ENCODE data around the gene LCE3D. TPM values are rescaled to one million over a fixed set of nuclear protein-coding genes. Genes with fewer than 3 reads are reported as not detected.
"Not testable (repeated sequence)": the region's sequence is repeated elsewhere in the genome, so short reads cannot be mapped to it uniquely, and the experiment has no call there.

Gene LCE3D
- total RNA-seq, 2 experiments from 2014 or later = not detected

DNA sequence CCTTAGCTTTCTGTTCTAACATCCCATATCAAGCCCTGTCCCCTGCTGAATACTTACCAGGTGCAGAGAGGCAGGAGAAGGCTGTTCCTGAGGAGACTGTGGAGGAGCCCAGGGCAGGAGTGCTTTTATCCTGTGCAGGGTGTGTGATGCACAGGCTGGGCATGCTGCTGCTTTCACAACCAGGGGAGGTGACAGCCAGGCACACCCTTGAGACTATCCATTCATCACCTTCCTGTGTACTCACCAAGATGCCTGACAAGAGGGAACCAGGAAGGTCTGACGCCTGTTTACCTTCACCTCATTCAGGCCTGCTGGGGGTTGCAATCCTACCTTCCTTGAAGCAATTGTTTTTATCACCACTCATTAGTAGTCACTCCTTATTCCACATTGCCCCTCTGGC, 13.6 kb downstream of the LCE3D start, which contains the start of gene LCE3E:
Gene LCE3E, minus strand, starts transcription at position 100 of the 400 bp plus-strand sequence. CDS start 572 bp downstream, outside the sequence.
- H3K4me3 Mint-ChIP-seq = no peak within 1 kb of the TSS
- H3K36me3 Mint-ChIP-seq (ENCODE audit: low read depth) = no peaks in the 10 kb centered on the region
- ChIA-PET CTCF (no interaction called here), POLR2A (no interaction called here)
- H3K9me3 Mint-ChIP-seq (ENCODE audit: insufficient read depth) = no peaks in the 10 kb centered on the region
- peaks cover 9% of the 10 kb centered on the region for H3K27me3 Mint-ChIP-seq (ENCODE audit: low read depth)
- DNase-seq = no peak
- no peak within 1 kb of the TSS for H3K27ac Mint-ChIP-seq
- no peaks in the 10 kb centered on the region for H3K4me1 Mint-ChIP-seq (ENCODE audit: low read depth)
- ATAC-seq = no peak

DNA sequence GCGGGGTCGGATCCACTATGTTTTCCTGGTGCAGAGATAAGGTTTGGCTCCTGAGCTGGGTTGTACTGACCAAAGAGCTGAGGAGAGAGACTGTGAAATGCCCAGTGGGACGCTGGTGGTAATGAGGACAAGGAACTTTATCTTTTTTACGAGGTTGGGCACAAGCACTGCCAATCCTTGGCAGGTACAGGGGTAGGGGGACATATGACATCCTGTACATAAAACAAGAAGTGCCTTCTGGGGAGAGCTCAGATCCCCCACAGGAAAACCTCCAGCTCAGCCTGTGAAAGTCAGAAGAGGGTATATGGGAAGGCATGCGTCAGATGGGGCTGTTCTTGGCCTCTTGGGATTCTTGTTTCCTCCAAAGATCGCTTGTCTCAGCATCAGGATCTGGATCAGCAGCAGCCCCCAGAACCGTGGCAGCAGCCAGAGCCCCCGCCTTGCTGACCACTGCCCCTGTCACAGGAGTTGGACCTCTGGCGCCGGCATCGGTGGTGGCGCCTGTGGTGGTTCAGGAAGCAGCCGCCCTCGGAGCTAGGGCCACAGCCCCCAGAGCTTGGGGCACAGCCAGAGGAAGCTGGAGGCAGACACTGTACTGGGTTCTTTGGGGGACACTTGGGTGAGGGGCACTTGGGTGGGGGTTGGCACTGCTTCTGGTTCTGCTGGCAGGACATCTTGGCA, 14.6 kb downstream of the LCE3D start:
- no peaks in the 10 kb centered on the region for H3K9me3 Mint-ChIP-seq (ENCODE audit: insufficient read depth)
- no peak overlapping the region for H3K4me3 Mint-ChIP-seq
- no peaks in the 10 kb centered on the region for H3K4me1 Mint-ChIP-seq (ENCODE audit: low read depth)
- DNase-seq (no peak), ATAC-seq (no peak)
- ChIA-PET CTCF (no interaction called here), POLR2A (no interaction called here)
- no peak overlapping the region for H3K27ac Mint-ChIP-seq
- H3K27me3 Mint-ChIP-seq (ENCODE audit: low read depth) = peaks cover 6% of the 10 kb centered on the region
- H3K36me3 Mint-ChIP-seq (ENCODE audit: low read depth) = no peaks in the 10 kb centered on the region

DNA sequence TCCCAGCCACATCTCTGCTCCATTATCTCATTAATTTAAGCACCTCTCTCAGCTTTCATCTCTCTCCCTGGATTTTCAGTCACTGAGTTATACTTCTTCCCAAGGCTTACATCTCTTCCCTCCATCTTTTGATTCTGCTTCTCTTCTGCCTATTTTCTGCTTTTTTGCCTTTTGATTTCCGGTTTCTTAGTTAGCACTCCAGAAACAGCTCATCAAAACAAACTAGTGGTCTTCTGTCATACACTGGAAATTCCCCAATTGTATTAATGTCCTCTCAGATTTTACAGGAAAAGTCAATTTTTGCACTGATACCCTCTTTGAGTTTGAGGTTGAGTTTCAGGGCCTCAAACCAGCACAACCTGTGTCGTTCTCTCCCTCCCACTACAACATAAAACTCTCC, 15.2 kb downstream of the LCE3D start:
- CTCF ChIA-PET = no interaction called here
- Mint-ChIP-seq H3K36me3 (ENCODE audit: low read depth) (no peaks in the 10 kb centered on the region), H3K9me3 (ENCODE audit: insufficient read depth) (no peaks in the 10 kb centered on the region), H3K4me3 (no peak overlapping the region), H3K27me3 (ENCODE audit: low read depth) (peaks cover 6% of the 10 kb centered on the region), H3K4me1 (ENCODE audit: low read depth) (no peaks in the 10 kb centered on the region), H3K27ac (no peak overlapping the region)
- no peak for ATAC-seq
- DNase-seq = no peak
- POLR2A ChIA-PET = no interaction called here

DNA sequence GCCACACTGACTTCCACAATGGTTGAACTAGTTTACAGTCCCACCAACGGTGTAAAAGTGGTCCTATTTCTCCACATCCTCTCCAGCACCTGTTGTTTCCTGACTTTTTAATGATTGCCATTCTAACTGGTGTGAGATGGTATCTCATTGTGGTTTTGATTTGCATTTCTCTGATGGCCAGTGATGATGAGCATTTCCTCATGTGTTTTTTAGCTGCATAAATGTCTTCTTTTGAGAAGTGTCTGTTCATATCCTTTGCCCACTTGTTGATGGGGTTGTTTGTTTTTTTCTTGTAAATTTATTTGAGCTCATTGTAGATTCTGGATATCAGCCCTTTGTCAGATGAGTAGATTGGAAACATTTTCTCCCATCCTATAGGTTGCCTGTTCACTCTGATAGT, 32.0 kb downstream of the LCE3D start:
- H3K36me3 Mint-ChIP-seq (ENCODE audit: low read depth); CTCF ChIA-PET; DNase-seq; H3K27me3 Mint-ChIP-seq (ENCODE audit: low read depth); H3K4me3 Mint-ChIP-seq; H3K27ac Mint-ChIP-seq; POLR2A ChIA-PET; ATAC-seq; H3K9me3 Mint-ChIP-seq (ENCODE audit: insufficient read depth); H3K4me1 Mint-ChIP-seq (ENCODE audit: low read depth): not testable (repeated sequence)

DNA sequence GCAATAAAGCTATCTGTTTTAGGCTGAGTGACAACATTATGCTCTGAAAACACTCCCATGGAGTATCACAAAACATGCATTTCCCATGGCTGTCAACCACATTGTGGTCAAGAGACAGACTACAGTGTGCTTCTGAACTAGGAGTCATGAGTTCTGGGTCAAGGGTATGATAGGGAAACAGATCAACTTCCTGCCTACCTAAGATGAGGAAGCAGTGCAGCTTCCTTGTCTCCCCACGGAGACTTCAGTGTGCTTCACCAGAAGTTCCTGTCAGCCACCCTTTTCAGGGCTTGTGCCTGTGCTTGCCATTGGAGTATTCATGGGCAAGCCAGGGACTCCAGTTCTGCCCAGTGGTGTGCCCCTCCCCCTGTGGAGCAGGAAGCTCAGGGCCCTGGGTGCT, 33.6 kb downstream of the LCE3D start:
- no peak overlapping the region for H3K4me3 Mint-ChIP-seq
- no peaks in the 10 kb centered on the region for H3K9me3 Mint-ChIP-seq (ENCODE audit: insufficient read depth)
- ATAC-seq (no peak), DNase-seq (no peak)
- H3K27me3 Mint-ChIP-seq (ENCODE audit: low read depth) = no peaks in the 10 kb centered on the region
- no peak overlapping the region for H3K27ac Mint-ChIP-seq
- ChIA-PET POLR2A (no interaction called here), CTCF (no interaction called here)
- H3K36me3 Mint-ChIP-seq (ENCODE audit: low read depth) = no peaks in the 10 kb centered on the region
- no peaks in the 10 kb centered on the region for H3K4me1 Mint-ChIP-seq (ENCODE audit: low read depth)

DNA sequence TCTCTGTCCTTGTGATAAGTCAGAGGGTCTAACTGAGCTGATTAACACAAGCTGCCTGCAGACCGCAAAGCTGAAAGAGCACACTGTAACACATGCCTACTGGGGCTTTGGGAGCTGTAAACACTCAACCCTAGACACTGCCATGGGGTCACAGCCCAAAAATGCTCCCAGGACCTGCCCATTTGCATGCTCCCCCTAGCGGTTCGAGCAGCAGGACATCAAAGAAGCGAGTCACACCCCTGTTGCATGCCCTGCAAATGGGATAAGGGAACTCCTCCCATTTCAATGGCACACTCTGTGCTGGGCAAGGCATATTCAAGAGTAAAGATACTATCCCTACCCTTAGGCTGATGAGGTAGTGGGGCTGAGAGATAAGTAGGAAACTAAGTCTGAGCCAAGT, 36.5 kb downstream of the LCE3D start:
- no peak for ATAC-seq
- H3K27me3 Mint-ChIP-seq (ENCODE audit: low read depth) = no peaks in the 10 kb centered on the region
- CTCF ChIA-PET = interaction anchor here (0.9 to 1.4 kb wide), 2 partner anchors 9 to 327 kb away, joined by 3 to 4 read pairs; no protein-coding TSS in a partner anchor

DNA sequence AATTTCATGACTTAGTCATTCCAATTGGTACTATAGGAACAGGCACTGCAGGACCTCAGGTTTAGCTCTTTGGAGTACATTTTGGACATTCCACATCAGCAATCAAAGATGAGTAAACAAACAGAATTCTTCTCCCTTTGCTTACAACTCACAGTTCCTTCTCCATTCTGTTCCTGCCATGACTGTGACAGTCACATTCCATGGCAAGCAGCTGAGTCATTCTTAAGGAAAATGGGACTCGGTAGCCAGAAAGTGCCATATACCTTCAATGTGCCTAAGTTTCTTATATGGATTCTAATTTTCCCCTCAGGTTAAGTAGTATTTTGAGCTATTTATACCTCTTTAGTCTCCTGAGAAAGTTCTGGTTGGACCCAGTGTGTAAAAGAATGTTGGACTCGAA, 40.4 kb downstream of the LCE3D start:
- no peak for ATAC-seq
- POLR2A ChIA-PET = no interaction called here

More for the DNA sequence above, 36.5 kb downstream of the LCE3D start:
- POLR2A ChIA-PET = no interaction called here
- Mint-ChIP-seq H3K27ac (no peak overlapping the region), H3K9me3 (ENCODE audit: insufficient read depth) (no peaks in the 10 kb centered on the region), H3K36me3 (ENCODE audit: low read depth) (no peaks in the 10 kb centered on the region), H3K4me3 (no peak overlapping the region), H3K4me1 (ENCODE audit: low read depth) (no peaks in the 10 kb centered on the region)
- no peak for DNase-seq

DNA sequence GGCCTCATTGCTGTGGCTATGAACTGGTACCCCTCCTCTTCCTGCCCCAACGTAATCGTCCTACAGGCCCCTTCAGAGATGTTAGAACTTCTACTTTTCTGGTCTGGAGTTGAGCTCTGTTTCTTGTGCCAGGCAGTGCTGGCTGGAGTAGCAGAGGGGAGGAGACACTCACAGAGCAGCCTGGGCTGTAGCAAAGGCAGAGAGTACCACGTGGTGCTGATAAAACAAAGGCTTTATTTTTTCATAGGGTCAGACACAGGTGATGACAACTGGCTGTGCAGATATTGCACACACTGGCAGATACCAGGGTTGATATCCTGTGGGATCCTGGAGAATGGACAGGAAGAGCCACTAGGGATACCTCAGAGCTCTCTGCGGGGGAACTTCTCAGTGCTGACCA, 42.8 kb downstream of the LCE3D start:
- Mint-ChIP-seq H3K9me3 (ENCODE audit: insufficient read depth) (no peaks in the 10 kb centered on the region), H3K36me3 (ENCODE audit: low read depth) (no peaks in the 10 kb centered on the region), H3K4me3 (no peak overlapping the region), H3K27me3 (ENCODE audit: low read depth) (no peaks in the 10 kb centered on the region), H3K27ac (no peak overlapping the region), H3K4me1 (ENCODE audit: low read depth) (no peaks in the 10 kb centered on the region)
- CTCF ChIA-PET = no interaction called here
- POLR2A ChIA-PET = no interaction called here
- no peak for DNase-seq
- no peak for ATAC-seq

More for the DNA sequence above, 40.4 kb downstream of the LCE3D start:
- H3K36me3 Mint-ChIP-seq (ENCODE audit: low read depth) = no peaks in the 10 kb centered on the region
- no peaks in the 10 kb centered on the region for H3K27me3 Mint-ChIP-seq (ENCODE audit: low read depth)
- no peak overlapping the region for H3K4me3 Mint-ChIP-seq
- no peaks in the 10 kb centered on the region for H3K4me1 Mint-ChIP-seq (ENCODE audit: low read depth)
- no peaks in the 10 kb centered on the region for H3K9me3 Mint-ChIP-seq (ENCODE audit: insufficient read depth)
- no peak for DNase-seq
- no peak overlapping the region for H3K27ac Mint-ChIP-seq
- CTCF ChIA-PET = no interaction called here

DNA sequence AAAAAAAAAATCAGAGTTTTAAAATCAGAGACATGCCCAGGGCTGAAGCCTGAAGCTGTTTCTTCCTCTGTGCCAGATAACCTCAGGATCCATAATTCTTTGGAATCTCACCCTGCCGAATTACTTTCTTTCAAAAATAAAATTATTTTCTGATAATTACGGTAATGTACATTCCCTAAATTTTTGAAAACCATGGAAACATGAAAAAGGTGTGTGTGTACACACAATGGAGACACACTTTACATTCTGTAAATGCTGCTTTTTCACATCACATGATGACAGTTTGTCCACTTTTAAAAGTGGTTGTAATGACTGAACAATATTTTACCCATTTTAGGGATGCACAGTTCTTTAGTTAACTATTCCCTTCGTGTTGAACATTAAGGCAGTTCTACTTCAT, 44.5 kb downstream of the LCE3D start:
- ATAC-seq (no peak), DNase-seq (no peak)
- ChIA-PET CTCF (no interaction called here), POLR2A (no interaction called here)
- Mint-ChIP-seq H3K36me3 (ENCODE audit: low read depth) (no peaks in the 10 kb centered on the region), H3K27ac (no peak overlapping the region), H3K4me1 (ENCODE audit: low read depth) (no peaks in the 10 kb centered on the region), H3K4me3 (no peak overlapping the region), H3K27me3 (ENCODE audit: low read depth) (peaks cover 4% of the 10 kb centered on the region), H3K9me3 (ENCODE audit: insufficient read depth) (no peaks in the 10 kb centered on the region)

DNA sequence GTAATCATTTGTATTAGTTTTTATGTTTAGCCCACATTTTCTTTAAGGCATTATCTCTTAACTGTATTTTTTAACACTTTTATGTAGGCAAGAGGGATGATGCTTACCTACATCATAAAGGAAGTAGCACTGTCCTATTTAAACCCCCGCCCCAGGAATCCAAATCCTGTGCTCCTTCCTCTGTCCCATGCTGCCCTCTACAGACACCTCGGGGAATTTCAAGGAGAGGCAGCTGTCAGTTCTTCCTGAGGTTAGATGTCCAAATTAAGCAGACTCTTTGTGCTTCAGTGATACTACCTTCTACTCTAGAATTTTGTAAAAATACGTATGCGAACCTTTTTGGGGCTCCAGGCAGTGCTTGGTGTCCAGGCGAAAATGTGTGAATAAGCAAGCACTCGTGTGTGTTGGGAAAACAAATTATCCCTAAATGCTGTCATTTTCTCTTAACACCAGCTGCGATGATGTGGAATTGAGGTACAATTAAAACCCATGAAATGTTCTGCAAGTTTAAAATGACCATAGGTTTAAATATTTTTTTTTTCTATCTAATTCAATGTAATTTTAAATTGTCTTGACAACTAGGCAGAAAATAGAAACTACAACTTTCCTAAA, 46.9 kb downstream of the LCE3D start:
- Mint-ChIP-seq H3K4me3 (no peak overlapping the region), H3K27me3 (ENCODE audit: low read depth) (peaks cover 19% of the 10 kb centered on the region), H3K36me3 (ENCODE audit: low read depth) (no peaks in the 10 kb centered on the region), H3K4me1 (ENCODE audit: low read depth) (no peaks in the 10 kb centered on the region), H3K27ac (no peak overlapping the region), H3K9me3 (ENCODE audit: insufficient read depth) (no peaks in the 10 kb centered on the region)
- ChIA-PET CTCF (interaction anchor here (1.1 kb wide), 1 partner anchor 35 kb away, joined by 4 read pairs; no protein-coding TSS in a partner anchor), POLR2A (no interaction called here)
- ATAC-seq = no peak
- peak; percentile 34 for DNase-seq
